ENCODE measurements around the gene PRKAR1B. TPM values are rescaled to one million over a fixed set of nuclear protein-coding genes. Genes with fewer than 3 reads are reported as not detected.

Gene PRKAR1B
- total and polyA plus RNA-seq, 2 donors, result 13.7 to 15.4 TPM

DNA sequence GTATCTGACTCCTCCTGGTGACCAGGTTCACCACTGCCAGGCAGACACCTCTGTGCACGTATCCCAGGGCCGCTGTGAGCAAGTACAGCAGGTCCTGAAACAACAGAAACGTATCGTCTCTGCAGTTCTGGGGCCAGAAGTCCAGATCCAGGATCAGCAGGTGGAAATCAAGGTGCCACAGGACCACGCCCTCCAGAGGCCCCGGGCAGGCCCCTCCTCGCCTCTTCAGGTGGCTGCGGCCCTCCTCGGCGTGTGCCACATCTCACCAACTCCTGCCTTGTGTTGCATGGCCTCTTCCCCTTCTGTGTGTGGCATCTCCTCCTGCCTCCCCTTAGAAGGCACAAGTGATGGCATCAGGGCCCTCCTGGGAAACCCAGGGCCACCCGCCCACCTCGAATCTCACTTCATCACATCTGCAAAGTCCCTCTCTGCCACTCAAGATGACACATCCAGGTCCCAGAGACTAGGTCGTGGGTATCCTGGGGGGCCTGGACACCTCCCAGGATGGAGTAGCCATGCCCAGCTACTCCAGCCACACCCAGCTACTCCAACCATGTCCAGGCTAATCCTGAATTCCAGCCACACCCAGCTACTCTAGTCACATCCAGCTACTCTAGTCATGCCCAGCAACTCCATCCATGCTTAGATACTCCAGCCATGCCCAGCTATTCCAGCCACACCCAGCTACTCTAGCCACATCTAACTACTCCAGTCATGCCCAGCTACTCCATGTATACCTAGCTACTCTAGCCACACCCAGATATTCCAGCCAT lies 53.2 kb downstream of the PRKAR1B start:
- no peak for DNase-seq (ENCODE audit: low read depth in 6 of 9, low spot score in 9 of 9)
- no peaks in the 10 kb centered on the region for H3K27me3 ChIP-seq (ENCODE audit: control insufficient read depth in 2 of 2, insufficient read depth in 1 of 2, low read length in 1 of 2)
- no peak overlapping the region for H3K27ac ChIP-seq (ENCODE audit: low read depth in 1 of 2, low read length in 1 of 2)
- H3K4me1 ChIP-seq (ENCODE audit: control insufficient read depth in 2 of 2, insufficient read depth in 2 of 2, low read length in 2 of 2), result peaks cover 0 to under 1% of the 10 kb centered on the region in 2 donors
- H3K4me3 ChIP-seq (ENCODE audit: low read length in 2 of 2), result no peak overlapping the region
- H3K9me3 ChIP-seq (ENCODE audit: control insufficient read depth in 2 of 2, insufficient read depth in 1 of 2, low read length in 1 of 2), result peaks cover 2 to 7% of the 10 kb centered on the region in 2 donors
- 95% methylated on average over 13 of the region's 13 CpGs for WGBS
- peaks cover 3 to 10% of the 10 kb centered on the region in 2 donors for H3K36me3 ChIP-seq (ENCODE audit: control insufficient read depth in 2 of 2, insufficient read depth in 2 of 2, low read length in 1 of 2)

DNA sequence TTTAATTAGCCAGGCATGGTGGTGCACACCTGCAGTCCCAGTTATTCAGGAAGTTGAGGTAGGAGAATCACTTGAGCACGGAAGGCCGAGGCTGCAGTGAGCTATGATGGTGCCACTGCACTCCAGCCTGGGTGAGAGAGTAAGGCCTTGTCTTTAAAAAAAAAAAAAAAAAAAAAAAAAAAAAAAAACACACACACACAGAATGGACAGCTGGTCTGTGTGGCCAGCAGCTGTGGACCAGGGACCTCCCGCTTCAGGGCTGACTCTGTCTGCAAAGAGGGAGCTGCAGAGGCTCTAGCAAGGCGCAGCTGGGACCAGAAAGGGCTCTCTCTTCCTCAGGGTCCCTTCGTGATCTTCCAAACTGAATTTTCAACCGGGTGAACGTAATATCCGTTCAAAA lies 54.2 kb downstream of the PRKAR1B start:
- no peak overlapping the region for H3K4me3 ChIP-seq (ENCODE audit: low read length in 2 of 2)
- H3K4me1 ChIP-seq (ENCODE audit: control insufficient read depth in 2 of 2, insufficient read depth in 2 of 2, low read length in 2 of 2), result peaks cover 4 to 11% of the 10 kb centered on the region in 2 donors
- peaks cover 3 to 11% of the 10 kb centered on the region in 2 donors for H3K36me3 ChIP-seq (ENCODE audit: control insufficient read depth in 2 of 2, insufficient read depth in 2 of 2, low read length in 1 of 2)
- no peak for DNase-seq (ENCODE audit: low read depth in 6 of 9, low spot score in 9 of 9)
- no peak overlapping the region for H3K27ac ChIP-seq (ENCODE audit: low read depth in 1 of 2, low read length in 1 of 2)
- 90% methylated on average over 8 of the region's 8 CpGs for WGBS
- H3K9me3 ChIP-seq (ENCODE audit: control insufficient read depth in 2 of 2, insufficient read depth in 1 of 2, low read length in 1 of 2), result peaks cover 2 to 7% of the 10 kb centered on the region in 2 donors
- no peaks in the 10 kb centered on the region for H3K27me3 ChIP-seq (ENCODE audit: control insufficient read depth in 2 of 2, insufficient read depth in 1 of 2, low read length in 1 of 2)

DNA sequence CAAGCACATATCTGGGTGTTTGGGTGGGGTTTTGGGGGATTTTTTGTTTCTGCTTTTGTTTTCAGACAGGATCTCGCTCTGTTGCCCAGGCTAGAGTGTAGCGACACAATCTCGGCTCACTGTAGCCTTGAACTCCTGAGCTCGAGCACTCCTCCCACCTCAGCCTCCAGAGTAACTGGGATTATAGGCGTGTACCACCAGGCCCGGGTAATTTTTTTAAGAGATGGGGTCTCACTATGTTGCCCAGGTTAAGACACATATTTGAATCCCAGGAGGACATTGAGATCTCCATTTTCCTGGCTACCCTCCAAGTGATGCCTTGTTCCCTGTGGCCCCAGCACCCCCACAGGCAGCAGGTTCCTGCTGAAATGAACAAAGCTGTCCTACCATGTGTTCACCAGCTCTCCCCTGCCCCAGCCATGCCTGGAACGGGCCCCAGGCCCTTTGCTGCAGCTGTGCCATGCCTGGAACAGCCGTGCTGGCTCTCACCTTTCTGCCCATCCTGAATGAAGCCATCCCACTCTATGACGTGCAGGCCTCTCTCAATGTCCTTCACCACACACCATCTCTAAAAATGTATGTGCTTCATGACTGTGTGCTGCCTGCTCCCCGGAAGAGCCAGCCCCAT lies 55.6 kb downstream of the PRKAR1B start:
- Histone ChIP-seq H3K9me3 (ENCODE audit: control insufficient read depth in 2 of 2, insufficient read depth in 1 of 2, low read length in 1 of 2) (peaks cover 0 to 7% of the 10 kb centered on the region in 2 donors), H3K27ac (ENCODE audit: low read depth in 1 of 2, low read length in 1 of 2) (no peak overlapping the region), H3K4me3 (ENCODE audit: low read length in 2 of 2) (no peak overlapping the region), H3K36me3 (ENCODE audit: control insufficient read depth in 2 of 2, insufficient read depth in 2 of 2, low read length in 1 of 2) (peaks cover 0 to 11% of the 10 kb centered on the region in 2 donors), H3K27me3 (ENCODE audit: control insufficient read depth in 2 of 2, insufficient read depth in 1 of 2, low read length in 1 of 2) (no peaks in the 10 kb centered on the region), H3K4me1 (ENCODE audit: control insufficient read depth in 2 of 2, insufficient read depth in 2 of 2, low read length in 2 of 2) (peaks cover 4 to 17% of the 10 kb centered on the region in 2 donors)
- WGBS, result 93% methylated on average over 10 of the region's 10 CpGs
- DNase-seq (ENCODE audit: low read depth in 6 of 9, low spot score in 9 of 9), result no peak

DNA sequence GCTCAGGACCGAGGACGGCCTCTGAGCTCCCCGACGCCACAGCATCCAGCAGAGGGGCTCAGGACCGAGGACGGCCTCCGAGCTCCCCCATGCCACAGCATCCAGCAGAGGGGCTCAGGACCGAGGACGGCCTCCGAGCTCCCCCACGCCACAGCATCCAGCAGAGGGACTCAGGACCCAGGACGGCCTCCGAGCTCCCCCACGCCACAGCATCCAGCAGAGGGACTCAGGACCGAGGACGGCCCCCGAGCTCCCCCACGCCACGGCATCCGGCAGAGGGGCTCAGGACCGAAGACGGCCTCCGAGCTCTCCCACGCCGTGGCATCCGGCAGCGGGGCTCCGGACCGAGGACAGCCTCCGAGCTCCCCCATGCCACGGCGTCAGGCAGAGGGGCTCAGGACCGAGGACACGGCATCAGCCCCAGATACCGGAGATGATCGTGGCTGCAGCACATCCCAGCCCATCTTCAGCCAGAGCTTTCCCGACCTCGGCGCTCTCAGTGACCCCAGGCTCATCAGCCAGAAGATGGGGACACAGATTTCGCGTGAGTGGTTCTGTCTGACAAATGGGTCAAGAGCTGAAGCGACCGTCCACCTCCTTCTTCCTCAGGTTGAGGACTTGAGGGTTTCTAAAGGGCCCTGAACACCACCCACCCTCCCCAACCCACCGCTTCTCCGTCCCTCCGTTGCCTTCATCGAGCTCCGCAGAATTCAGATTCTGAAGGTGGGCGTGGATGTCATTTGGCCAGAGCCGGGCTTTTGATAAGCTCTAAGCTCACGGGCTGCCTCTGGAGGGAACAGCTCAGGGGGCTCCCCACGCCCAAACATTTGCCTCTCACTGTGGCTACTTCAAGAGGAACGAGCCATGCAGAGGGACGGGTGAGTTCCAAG lies 56.3 kb downstream of the PRKAR1B start:
- Histone ChIP-seq H3K4me3 (ENCODE audit: low read length in 2 of 2) (no peak overlapping the region), H3K4me1 (ENCODE audit: control insufficient read depth in 2 of 2, insufficient read depth in 2 of 2, low read length in 2 of 2) (peaks cover 4 to 17% of the 10 kb centered on the region in 2 donors), H3K27ac (ENCODE audit: low read depth in 1 of 2, low read length in 1 of 2) (no peak overlapping the region), H3K27me3 (ENCODE audit: control insufficient read depth in 2 of 2, insufficient read depth in 1 of 2, low read length in 1 of 2) (no peaks in the 10 kb centered on the region), H3K9me3 (ENCODE audit: control insufficient read depth in 2 of 2, insufficient read depth in 1 of 2, low read length in 1 of 2) (peaks cover 0 to 7% of the 10 kb centered on the region in 2 donors), H3K36me3 (ENCODE audit: control insufficient read depth in 2 of 2, insufficient read depth in 2 of 2, low read length in 1 of 2) (peaks cover 0 to 8% of the 10 kb centered on the region in 2 donors)
- WGBS, result 96% methylated on average over 54 of the region's 54 CpGs
- DNase-seq (ENCODE audit: low read depth in 6 of 9, low spot score in 9 of 9), result no peak

DNA sequence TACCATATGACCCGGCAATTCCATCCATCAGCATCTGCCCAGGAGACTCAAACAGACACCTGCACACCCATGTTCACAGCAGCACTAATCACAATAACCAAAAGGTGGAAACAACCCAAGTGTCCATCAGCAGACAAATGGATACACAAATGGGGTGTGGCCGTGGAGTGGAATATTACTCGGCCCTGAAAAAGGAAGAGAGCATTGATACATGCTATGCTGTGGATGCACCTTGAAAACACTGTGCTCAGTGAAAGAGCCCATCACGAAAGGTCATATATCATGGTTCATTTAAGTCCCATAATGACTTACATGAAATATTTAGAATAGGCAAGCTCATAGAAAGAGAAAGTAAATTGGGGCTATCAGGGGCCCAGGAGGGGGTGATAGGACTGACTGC lies 58.1 kb downstream of the PRKAR1B start:
- Histone ChIP-seq H3K9me3 (ENCODE audit: control insufficient read depth in 2 of 2, insufficient read depth in 1 of 2, low read length in 1 of 2) (peaks cover 0 to under 1% of the 10 kb centered on the region in 2 donors), H3K4me3 (ENCODE audit: low read length in 2 of 2) (no peak overlapping the region), H3K4me1 (ENCODE audit: control insufficient read depth in 2 of 2, insufficient read depth in 2 of 2, low read length in 2 of 2) (peaks cover 4 to 17% of the 10 kb centered on the region in 2 donors), H3K27me3 (ENCODE audit: control insufficient read depth in 2 of 2, insufficient read depth in 1 of 2, low read length in 1 of 2) (no peaks in the 10 kb centered on the region), H3K27ac (ENCODE audit: low read depth in 1 of 2, low read length in 1 of 2) (no peak overlapping the region), H3K36me3 (ENCODE audit: control insufficient read depth in 2 of 2, insufficient read depth in 2 of 2, low read length in 1 of 2) (peaks cover 0 to 2% of the 10 kb centered on the region in 2 donors)
- 73% methylated on average over 4 of the region's 4 CpGs for WGBS
- no peak for DNase-seq (ENCODE audit: low read depth in 6 of 9, low spot score in 9 of 9)

DNA sequence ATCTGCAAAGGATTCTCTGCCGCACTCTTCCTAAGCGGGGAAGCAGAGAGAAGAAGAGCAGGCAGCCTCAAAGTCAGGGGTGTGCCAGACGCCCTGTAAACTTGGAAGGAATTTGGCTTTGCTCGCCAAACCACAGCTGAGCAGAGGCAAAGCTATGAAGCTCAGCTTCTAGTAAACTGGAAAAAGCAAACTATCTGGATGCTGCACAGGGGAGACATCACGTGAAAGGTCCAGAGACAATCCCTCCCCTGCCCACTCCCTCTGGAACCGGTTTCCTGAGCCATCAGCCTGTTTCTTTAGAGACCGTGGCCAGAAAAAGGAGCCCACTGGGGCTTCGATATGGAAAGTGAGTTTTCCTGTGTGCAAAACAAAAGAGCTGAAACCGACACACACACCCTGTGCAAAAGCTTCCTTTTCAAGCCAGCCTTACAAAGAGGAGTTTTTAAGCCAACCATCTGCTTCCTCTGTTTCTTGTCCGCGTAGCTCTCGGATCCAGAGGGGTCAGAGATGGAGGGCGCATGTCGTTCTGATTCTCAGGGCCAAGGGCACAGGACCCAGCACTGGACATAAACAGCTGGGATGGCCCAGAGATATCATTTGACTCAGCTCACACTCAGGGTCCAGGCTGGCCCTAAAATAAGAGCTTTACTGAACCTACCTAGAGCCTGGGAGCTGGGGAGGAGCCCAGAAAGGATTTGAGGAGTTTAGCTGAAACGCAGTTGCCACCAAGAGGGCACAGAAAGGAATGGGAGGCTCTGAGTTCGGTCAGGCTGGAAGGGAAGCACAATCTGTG lies 58.7 kb downstream of the PRKAR1B start:
- H3K27ac ChIP-seq (ENCODE audit: low read depth in 1 of 2, low read length in 1 of 2), result peak overlapping the region; percentile 38 to 67
- peaks cover 0 to 2% of the 10 kb centered on the region in 2 donors for H3K36me3 ChIP-seq (ENCODE audit: control insufficient read depth in 2 of 2, insufficient read depth in 2 of 2, low read length in 1 of 2)
- WGBS, result 15% methylated on average over 16 of the region's 16 CpGs
- DNase-seq (ENCODE audit: low read depth in 6 of 9, low spot score in 9 of 9), result peak in 3 of 9 donors; percentile 8 to 29 (median 11)
- no peaks in the 10 kb centered on the region for H3K27me3 ChIP-seq (ENCODE audit: control insufficient read depth in 2 of 2, insufficient read depth in 1 of 2, low read length in 1 of 2)
- H3K4me1 ChIP-seq (ENCODE audit: control insufficient read depth in 2 of 2, insufficient read depth in 2 of 2, low read length in 2 of 2), result peaks cover 4 to 17% of the 10 kb centered on the region in 2 donors
- peaks cover 0 to 4% of the 10 kb centered on the region in 2 donors for H3K9me3 ChIP-seq (ENCODE audit: control insufficient read depth in 2 of 2, insufficient read depth in 1 of 2, low read length in 1 of 2)
- H3K4me3 ChIP-seq (ENCODE audit: low read length in 2 of 2), result no peak overlapping the region

DNA sequence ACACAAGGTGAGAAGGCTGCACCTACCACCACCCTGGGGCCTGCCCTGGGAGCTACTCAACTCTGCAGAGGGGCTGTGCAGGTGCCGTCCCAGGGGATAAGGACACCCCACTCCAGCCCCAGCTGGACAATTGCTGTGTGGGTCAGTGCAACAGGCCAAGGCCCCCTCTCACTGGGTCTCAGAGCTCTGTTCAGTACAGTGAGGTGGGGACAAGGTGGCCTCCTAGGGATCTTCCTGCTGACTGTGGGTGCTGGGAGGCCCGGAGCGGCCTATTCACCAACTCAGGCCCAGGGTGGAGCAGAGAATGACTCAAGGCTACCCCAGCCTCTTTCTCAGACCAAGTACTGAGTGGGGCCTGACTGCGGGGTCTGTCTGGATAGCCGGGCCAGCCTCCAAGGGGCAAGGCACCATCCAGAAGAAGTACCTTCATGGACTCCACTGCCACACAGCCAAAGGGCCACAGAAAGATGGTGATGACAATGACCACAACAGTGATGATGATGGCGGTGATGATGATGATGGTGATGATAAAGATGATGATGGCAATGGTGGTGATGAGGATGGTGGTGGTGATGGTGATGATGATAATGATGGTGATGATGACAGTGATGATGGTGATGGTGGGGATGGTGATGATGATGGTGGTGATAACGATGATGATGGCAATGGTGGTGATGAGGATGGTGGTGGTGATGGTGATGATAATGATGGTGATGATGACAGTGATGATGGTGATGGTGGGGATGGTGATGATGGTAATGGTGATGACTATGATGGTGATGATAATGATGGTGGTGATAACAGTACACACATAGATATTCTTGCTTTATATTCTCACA lies 60.4 kb downstream of the PRKAR1B start:
- 97% methylated on average over 7 of the region's 7 CpGs for WGBS
- Histone ChIP-seq H3K9me3 (ENCODE audit: control insufficient read depth in 2 of 2, insufficient read depth in 1 of 2, low read length in 1 of 2) (peaks cover 0 to 4% of the 10 kb centered on the region in 2 donors), H3K4me1 (ENCODE audit: control insufficient read depth in 2 of 2, insufficient read depth in 2 of 2, low read length in 2 of 2) (peaks cover 4 to 17% of the 10 kb centered on the region in 2 donors), H3K27ac (ENCODE audit: low read depth in 1 of 2, low read length in 1 of 2) (no peak overlapping the region), H3K27me3 (ENCODE audit: control insufficient read depth in 2 of 2, insufficient read depth in 1 of 2, low read length in 1 of 2) (no peaks in the 10 kb centered on the region), H3K36me3 (ENCODE audit: control insufficient read depth in 2 of 2, insufficient read depth in 2 of 2, low read length in 1 of 2) (peaks cover 0 to 2% of the 10 kb centered on the region in 2 donors), H3K4me3 (ENCODE audit: low read length in 2 of 2) (no peak overlapping the region)
- DNase-seq (ENCODE audit: low read depth in 6 of 9, low spot score in 9 of 9), result no peak
